Right lobe of liver (tissue), 6 donors: ENCODE measurements around the gene MTMR6. TPM values are rescaled to one million over a fixed set of nuclear protein-coding genes. Genes with fewer than 3 reads are reported as not detected.
A peak's percentile ranks its signal among the peaks of the same experiment; 100 is the strongest.

Experiments
- ATAC-seq, 4 donors: fragments of 200-7000 bp; cut with Tn5 transposase; one replicate each; pipeline ENCODE4 v1.9.1; 2020; ENCODE audit warnings: mild to moderate bottlenecking in 4 of 4, moderate library complexity in 4 of 4
- DNase-seq, 3 donors: peaks; one replicate each; pipeline ENCODE4 v3.0.0-alpha.2; 2020
- H3K27ac ChIP-seq, 3 donors: fragments of 200-600 bp; one replicate each; pipeline ENCODE4 v1.8.0; 2022
- H3K27me3 ChIP-seq, 2 donors: fragments of 200-600 bp; one replicate each; pipeline ENCODE4 v1.8.0; 2022
- H3K36me3 ChIP-seq, 4 donors: fragments of 200-600 bp; sonication (generic) in 1 of 4; one replicate each; pipeline versions ENCODE4 v1.5.1 to v1.8.0; 2017 to 2022; ENCODE audit warnings: control low read depth in 1 of 4
- H3K4me1 ChIP-seq, 4 donors: fragments of 200-600 bp; sonication (generic) in 1 of 4; one replicate each; pipeline versions ENCODE4 v1.5.1 to v1.8.0; 2017 to 2022; ENCODE audit warnings: control low read depth in 1 of 4
- H3K4me3 ChIP-seq, 3 donors: fragments of 200-600 bp; one replicate each; pipeline ENCODE4 v1.8.0; 2022
- H3K9me3 ChIP-seq, 4 donors: fragments of 200-600 bp; sonication (generic) in 1 of 4; one replicate each; pipeline versions ENCODE4 v1.5.1 to v1.8.0; 2017 to 2022; ENCODE audit warnings: control low read depth in 1 of 4
- CTCF ChIP-seq, 4 donors: fragments of 200-600 bp in 3 of 4; fragments of 450-650 bp in 1 of 4; IDR thresholded peaks; one replicate each; pipeline versions ENCODE4 v1.5.1 to v1.8.0; 2016 to 2022; ENCODE audit warnings: antibody characterized with exemption in 4 of 4, mild to moderate bottlenecking in 2 of 4
- POLR2A ChIP-seq: fragments of 450-650 bp; IDR thresholded peaks from one replicate; pipeline ENCODE4 v1.6.1; 2017; ENCODE audit warnings: antibody characterized with exemption, mild to moderate bottlenecking
- WGBS: methylation state at CpG from one replicate; pipeline ENCODE4 v1.1.6; 2018; ENCODE audit warnings: low coverage, low lambda C conversion rate; ENCODE audit not compliant: insufficient coverage; ENCODE audit errors: missing lambda C conversion rate; 5-methylcytosine and 5-hydroxymethylcytosine counted together
- intact Hi-C, 2 donors: fragments of 100-400 bp; cut with DNase I; formaldehyde crosslinking; loops; one replicate each; pipeline versions ENCODE4 v1.11.2 to v1.14.1; 2022
- total RNA-seq, 6 experiments: library from RNA; depleted of rRNA in 2 of 6; stranded (reverse); fragments of >200 nt in 2 of 6; fragmentation: NEBNext Ultra II Directional in 3 of 6; extraction: Animal tissue kit (Norgen Biotek cat#: 25700) in 3 of 6; gene quantifications; one replicate each; pipeline versions ENCODE4 v1.1.0 to v1.2.4, GENCODE V29; 2016 to 2023
- donor health status: DM: no; HTN: yes; CAD: no.
- donor health status: DM: no; HTN: no; CAD: no.
- donor health status: DM: no; HTN: no; CAD: no.
- donor health status: DM: no; HTN: yes; CAD: no.
- donor health status: DM: no; HTN: yes; CAD: no.

The MTMR6 gene
- total RNA-seq, 6 experiments from 2014 or later: 5.1 to 13.4 (median 7.4) TPM

- Histone ChIP-seq H3K27ac (no peak overlapping the region), H3K9me3 (no peaks in the 10 kb centered on the region), H3K4me3 (no peak overlapping the region), H3K27me3 (no peaks in the 10 kb centered on the region), H3K36me3 (no peaks in the 10 kb centered on the region), H3K4me1 (peaks cover 0 to 7% (median 3%) of the 10 kb centered on the region in 4 donors)
- DNase-seq: no peak
- intact Hi-C loops: no loop called here
- 78% methylated on average over 1 of the region's 1 CpG for WGBS
- TF ChIP-seq POLR2A (no peak), CTCF (IDR thresholded peaks at IDR 0.05) (no peak)
- peak in 1 of 4 donors; percentile 35 for ATAC-seq
Measured at GRCh38 chr13:25248071-25248470, 39.2 kb downstream of the MTMR6 start.

GRCh38 chr13:25247360-25247759, 39.9 kb downstream of the MTMR6 start:
- H3K4me3 ChIP-seq: no peak overlapping the region
- peaks cover 0 to 2% (median 0%) of the 10 kb centered on the region in 4 donors for H3K4me1 ChIP-seq
- H3K36me3 ChIP-seq: no peaks in the 10 kb centered on the region
- TF ChIP-seq POLR2A: no peak
- no peak for TF ChIP-seq CTCF (IDR thresholded peaks at IDR 0.05)
- no peak for DNase-seq
- no peaks in the 10 kb centered on the region for H3K27me3 ChIP-seq
- no peak for ATAC-seq
- intact Hi-C loops: no loop called here
- H3K9me3 ChIP-seq: no peaks in the 10 kb centered on the region
- no peak overlapping the region for H3K27ac ChIP-seq

- no peaks in the 10 kb centered on the region for H3K9me3 ChIP-seq
- no peaks in the 10 kb centered on the region for H3K4me1 ChIP-seq
- intact Hi-C loops: no loop called here
- H3K36me3 ChIP-seq: no peaks in the 10 kb centered on the region
- no peak overlapping the region for H3K4me3 ChIP-seq
- TF ChIP-seq POLR2A: no peak
- no peak for TF ChIP-seq CTCF (IDR thresholded peaks at IDR 0.05)
- 87% methylated on average over 5 of the region's 6 CpGs for WGBS
- H3K27me3 ChIP-seq: no peaks in the 10 kb centered on the region
- DNase-seq: no peak
- no peak for ATAC-seq
- H3K27ac ChIP-seq: no peak overlapping the region
Measured at GRCh38 chr13:25244123-25244522, 43.2 kb downstream of the MTMR6 start.

- intact Hi-C loops: no loop called here
- no peaks in the 10 kb centered on the region for H3K4me1 ChIP-seq
- WGBS: 88% methylated on average over 3 of the region's 3 CpGs
- ATAC-seq (no peak), DNase-seq (no peak)
- no peak for TF ChIP-seq CTCF (IDR thresholded peaks at IDR 0.05)
- no peak for TF ChIP-seq POLR2A
- H3K4me3 ChIP-seq: no peak overlapping the region
- no peaks in the 10 kb centered on the region for H3K27me3 ChIP-seq
- no peaks in the 10 kb centered on the region for H3K9me3 ChIP-seq
- H3K27ac ChIP-seq: no peak overlapping the region
- no peaks in the 10 kb centered on the region for H3K36me3 ChIP-seq
Measured at GRCh38 chr13:25242956-25243355, 44.3 kb downstream of the MTMR6 start.

GRCh38 chr13:25241007-25241406, 46.3 kb downstream of the MTMR6 start:
- no peak for ATAC-seq
- 0% methylated on average over 1 of the region's 1 CpG for WGBS
- H3K27ac ChIP-seq: no peak overlapping the region
- intact Hi-C loops: no loop called here
- TF ChIP-seq CTCF (IDR thresholded peaks at IDR 0.05): no peak
- no peak for TF ChIP-seq POLR2A
- no peaks in the 10 kb centered on the region for H3K4me1 ChIP-seq
- H3K9me3 ChIP-seq: no peaks in the 10 kb centered on the region
- H3K36me3 ChIP-seq: no peaks in the 10 kb centered on the region
- no peak overlapping the region for H3K4me3 ChIP-seq
- no peak for DNase-seq
- no peaks in the 10 kb centered on the region for H3K27me3 ChIP-seq
